ENCODE results near the gene MAP2. TPM values are rescaled to one million over a fixed set of nuclear protein-coding genes. Genes with fewer than 3 reads are reported as not detected.

The MAP2 gene
- total and polyA plus RNA-seq, 9 donors, result 5.4 to 23.9 (median 9.6) TPM

DNA sequence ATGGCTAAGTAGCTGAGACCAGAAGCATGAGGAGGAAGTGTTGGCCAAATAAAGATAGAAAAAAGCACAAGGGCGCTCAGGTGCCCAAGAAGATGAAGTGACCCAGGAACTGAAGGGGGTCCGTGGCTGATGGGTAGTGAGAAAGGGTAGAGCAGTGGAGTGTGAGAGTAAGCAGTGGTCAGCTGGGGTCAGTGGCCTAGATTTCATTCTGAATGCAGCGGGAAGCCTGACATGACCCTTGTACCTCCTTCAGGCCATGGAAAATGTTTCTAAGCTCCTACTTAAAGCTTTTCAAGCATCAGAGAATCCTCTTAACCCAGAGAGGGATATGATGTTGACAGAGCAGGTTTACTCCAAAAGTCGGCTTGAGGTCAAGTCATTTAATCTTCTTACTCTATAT lies 258.8 kb downstream of the MAP2 start:
- WGBS, 3 donors, result 93 to 95% (median 94%) methylated on average over 4 of the region's 4 CpGs
- DNase-seq, result no peak
- Histone ChIP-seq H3K27ac (no peak overlapping the region), H3K27me3 (no peaks in the 10 kb centered on the region), H3K4me1 (ENCODE audit: insufficient read depth) (no peaks in the 10 kb centered on the region), H3K36me3 (no peaks in the 10 kb centered on the region), H3K9me3 (no peaks in the 10 kb centered on the region), H3K4me3 (no peak overlapping the region)
- intact Hi-C loops (cut with DNase I), result no loop called here
- TF ChIP-seq, protein P1, sequence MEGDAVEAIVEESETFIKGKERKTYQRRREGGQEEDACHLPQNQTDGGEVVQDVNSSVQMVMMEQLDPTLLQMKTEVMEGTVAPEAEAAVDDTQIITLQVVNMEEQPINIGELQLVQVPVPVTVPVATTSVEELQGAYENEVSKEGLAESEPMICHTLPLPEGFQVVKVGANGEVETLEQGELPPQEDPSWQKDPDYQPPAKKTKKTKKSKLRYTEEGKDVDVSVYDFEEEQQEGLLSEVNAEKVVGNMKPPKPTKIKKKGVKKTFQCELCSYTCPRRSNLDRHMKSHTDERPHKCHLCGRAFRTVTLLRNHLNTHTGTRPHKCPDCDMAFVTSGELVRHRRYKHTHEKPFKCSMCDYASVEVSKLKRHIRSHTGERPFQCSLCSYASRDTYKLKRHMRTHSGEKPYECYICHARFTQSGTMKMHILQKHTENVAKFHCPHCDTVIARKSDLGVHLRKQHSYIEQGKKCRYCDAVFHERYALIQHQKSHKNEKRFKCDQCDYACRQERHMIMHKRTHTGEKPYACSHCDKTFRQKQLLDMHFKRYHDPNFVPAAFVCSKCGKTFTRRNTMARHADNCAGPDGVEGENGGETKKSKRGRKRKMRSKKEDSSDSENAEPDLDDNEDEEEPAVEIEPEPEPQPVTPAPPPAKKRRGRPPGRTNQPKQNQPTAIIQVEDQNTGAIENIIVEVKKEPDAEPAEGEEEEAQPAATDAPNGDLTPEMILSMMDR (IDR thresholded peaks at IDR 0.05), result no peak

DNA sequence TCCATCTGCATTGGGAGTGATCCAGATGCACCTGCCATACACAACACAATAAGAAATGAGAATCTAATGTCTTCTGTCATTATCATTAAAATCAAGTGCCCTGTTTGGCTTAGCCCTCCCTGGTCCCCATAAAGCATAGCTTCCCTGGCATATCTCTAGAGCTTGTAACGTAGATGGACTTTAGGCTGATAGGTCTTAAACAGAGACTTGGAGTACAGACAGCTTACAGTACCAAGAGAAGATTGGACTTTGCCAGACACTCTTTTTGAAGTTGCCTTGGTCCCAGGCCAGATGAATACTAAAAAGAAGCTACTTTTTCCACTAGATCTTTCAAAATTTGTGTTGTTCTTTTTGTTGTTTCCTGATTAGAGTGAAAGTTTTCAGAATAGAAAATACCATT lies 261.5 kb downstream of the MAP2 start:
- TF ChIP-seq POLR2A (IDR thresholded peaks at IDR 0.05), result no peak
- TF ChIP-seq, protein P1 (IDR thresholded peaks at IDR 0.05), result no peak
- TF ChIP-seq EP300 (IDR thresholded peaks at IDR 0.05), result no peak
- H3K4me3 ChIP-seq, result no peak overlapping the region
- H3K4me1 ChIP-seq (ENCODE audit: insufficient read depth), result no peaks in the 10 kb centered on the region
- intact Hi-C loops (cut with DNase I), result no loop called here
- no peaks in the 10 kb centered on the region for H3K9me3 ChIP-seq
- no peak overlapping the region for H3K27ac ChIP-seq
- no peaks in the 10 kb centered on the region for H3K27me3 ChIP-seq
- WGBS, 3 donors, result 62 to 76% (median 62%) methylated on average over 1 of the region's 1 CpG
- no peaks in the 10 kb centered on the region for H3K36me3 ChIP-seq
- DNase-seq, result no peak

DNA sequence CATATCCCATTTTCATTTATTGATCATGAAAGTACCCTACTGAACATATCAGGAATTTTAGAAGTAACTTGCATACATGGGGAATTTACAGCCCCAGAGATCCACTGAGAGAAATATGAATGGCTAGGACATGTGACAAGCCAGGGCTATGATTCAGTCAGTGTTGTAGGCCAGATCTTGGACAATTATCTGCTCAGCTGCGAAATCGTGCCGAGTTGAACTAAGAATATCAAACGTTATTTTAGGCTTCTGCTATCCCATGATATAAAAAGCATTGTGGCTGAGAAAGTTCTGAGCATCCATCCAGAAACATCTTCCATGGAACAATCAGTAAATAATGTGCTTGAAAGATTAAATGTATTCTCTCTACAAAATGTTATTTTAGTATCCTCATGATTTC lies 262.1 kb downstream of the MAP2 start:
- no peak for TF ChIP-seq POLR2A (IDR thresholded peaks at IDR 0.05)
- TF ChIP-seq, protein P1 (IDR thresholded peaks at IDR 0.05), result no peak
- TF ChIP-seq EP300 (IDR thresholded peaks at IDR 0.05), result no peak
- intact Hi-C loops (cut with DNase I), result no loop called here
- WGBS, 3 donors, result 34 to 50% (median 43%) methylated on average over 4 of the region's 4 CpGs
- no peaks in the 10 kb centered on the region for H3K36me3 ChIP-seq
- no peak overlapping the region for H3K4me3 ChIP-seq
- no peaks in the 10 kb centered on the region for H3K4me1 ChIP-seq (ENCODE audit: insufficient read depth)
- no peak overlapping the region for H3K27ac ChIP-seq
- H3K9me3 ChIP-seq, result no peaks in the 10 kb centered on the region
- H3K27me3 ChIP-seq, result no peaks in the 10 kb centered on the region
- DNase-seq, result no peak

DNA sequence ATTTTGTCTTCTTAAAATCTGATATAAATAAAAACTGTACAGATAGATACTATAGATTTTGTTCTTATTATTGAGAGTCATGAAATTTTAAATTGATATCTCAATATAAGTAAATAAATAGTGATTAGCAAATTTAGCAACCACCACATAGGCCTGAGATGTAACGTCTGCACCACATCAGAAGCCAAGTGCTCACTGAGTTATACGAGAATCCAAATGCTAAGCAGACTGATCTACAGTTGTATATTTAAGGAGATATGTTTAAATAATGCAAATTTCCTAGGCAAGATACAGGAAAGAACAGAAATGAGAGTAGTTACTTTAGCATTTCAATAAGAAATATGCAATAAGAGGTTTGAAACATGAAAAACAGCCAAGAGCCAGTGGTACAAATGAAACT lies 262.6 kb downstream of the MAP2 start:
- intact Hi-C loops (cut with DNase I), result no loop called here
- DNase-seq, result no peak
- H3K27me3 ChIP-seq, result no peaks in the 10 kb centered on the region
- 60 to 76% (median 63%) methylated on average over 2 of the region's 2 CpGs for WGBS, 3 donors
- no peak overlapping the region for H3K27ac ChIP-seq
- no peak overlapping the region for H3K4me3 ChIP-seq
- H3K36me3 ChIP-seq, result no peaks in the 10 kb centered on the region
- no peaks in the 10 kb centered on the region for H3K9me3 ChIP-seq
- TF ChIP-seq EP300 (IDR thresholded peaks at IDR 0.05), result no peak
- TF ChIP-seq POLR2A (IDR thresholded peaks at IDR 0.05), result no peak
- TF ChIP-seq, protein P1 (IDR thresholded peaks at IDR 0.05), result no peak
- H3K4me1 ChIP-seq (ENCODE audit: insufficient read depth), result no peaks in the 10 kb centered on the region

Data from ovary (tissue), 9 donors.